ENCODE results near the gene AMPH. TPM values are rescaled to one million over a fixed set of nuclear protein-coding genes. Genes with fewer than 3 reads are reported as not detected.

The AMPH gene
- total RNA-seq, 4 donors from 2014 or later = 2.3 to 14.7 (median 7.2) TPM

GRCh38 chr7:38482521-38482920, 148.7 kb downstream of the AMPH start:
- no peak for ATAC-seq
- no peak overlapping the region for H3K4me3 ChIP-seq
- H3K27me3 ChIP-seq = no peaks in the 10 kb centered on the region
- TF ChIP-seq EP300 (IDR thresholded peaks at IDR 0.05) = no peak
- no peak for TF ChIP-seq POLR2AphosphoS5 (IDR thresholded peaks at IDR 0.05)
- TF ChIP-seq CTCF (IDR thresholded peaks at IDR 0.05) = no peak
- no peak for TF ChIP-seq POLR2A (IDR thresholded peaks at IDR 0.05)
- 55 to 77% methylated on average over 1 of the region's 1 CpG for WGBS, 2 donors (ENCODE audit: low coverage in 1 of 2)
- H3K36me3 ChIP-seq = no peaks in the 10 kb centered on the region
- no peak overlapping the region for H3K27ac ChIP-seq
- H3K9me3 ChIP-seq = peaks cover 0 to 18% (median 0%) of the 10 kb centered on the region in 3 donors
- no peaks in the 10 kb centered on the region for H3K4me1 ChIP-seq

- no peaks in the 10 kb centered on the region for H3K36me3 ChIP-seq
- H3K4me3 ChIP-seq = no peak overlapping the region
- ATAC-seq = no peak
- 26 to 39% methylated on average over 2 of the region's 2 CpGs for WGBS, 2 donors (ENCODE audit: low coverage in 1 of 2)
- H3K9me3 ChIP-seq = peaks cover 0 to 18% (median 0%) of the 10 kb centered on the region in 3 donors
- no peak for TF ChIP-seq POLR2AphosphoS5 (IDR thresholded peaks at IDR 0.05)
- TF ChIP-seq EP300 (IDR thresholded peaks at IDR 0.05) = no peak
- TF ChIP-seq CTCF (IDR thresholded peaks at IDR 0.05) = no peak
- TF ChIP-seq POLR2A (IDR thresholded peaks at IDR 0.05) = no peak
- no peaks in the 10 kb centered on the region for H3K27me3 ChIP-seq
- H3K27ac ChIP-seq = no peak overlapping the region
- no peaks in the 10 kb centered on the region for H3K4me1 ChIP-seq
Measured at GRCh38 chr7:38481401-38481800, 149.8 kb downstream of the AMPH start.

DNA sequence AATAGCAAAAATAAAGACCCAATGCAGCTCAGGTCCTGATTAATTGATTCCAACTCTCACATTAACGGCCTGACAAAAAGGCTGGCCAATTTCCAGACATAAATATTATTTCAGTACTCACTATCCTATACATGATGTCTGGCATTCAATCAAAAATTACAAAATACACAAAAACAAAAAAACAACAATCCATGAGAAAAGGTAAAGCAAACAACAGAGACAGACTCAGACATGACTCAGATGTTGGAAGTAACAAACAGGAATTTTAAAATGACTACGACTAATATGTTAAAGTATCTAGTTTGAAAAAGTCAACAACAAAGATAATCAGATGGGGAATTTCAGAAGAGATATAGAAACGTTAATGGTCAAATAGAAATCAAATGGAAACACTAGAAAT, 152.8 kb downstream of the AMPH start:
- TF ChIP-seq POLR2A (IDR thresholded peaks at IDR 0.05) = no peak
- TF ChIP-seq POLR2AphosphoS5 (IDR thresholded peaks at IDR 0.05) = no peak
- TF ChIP-seq CTCF (IDR thresholded peaks at IDR 0.05) = no peak
- WGBS, 2 donors (ENCODE audit: low coverage in 1 of 2) = 38 to 64% methylated on average over 3 of the region's 3 CpGs

DNA sequence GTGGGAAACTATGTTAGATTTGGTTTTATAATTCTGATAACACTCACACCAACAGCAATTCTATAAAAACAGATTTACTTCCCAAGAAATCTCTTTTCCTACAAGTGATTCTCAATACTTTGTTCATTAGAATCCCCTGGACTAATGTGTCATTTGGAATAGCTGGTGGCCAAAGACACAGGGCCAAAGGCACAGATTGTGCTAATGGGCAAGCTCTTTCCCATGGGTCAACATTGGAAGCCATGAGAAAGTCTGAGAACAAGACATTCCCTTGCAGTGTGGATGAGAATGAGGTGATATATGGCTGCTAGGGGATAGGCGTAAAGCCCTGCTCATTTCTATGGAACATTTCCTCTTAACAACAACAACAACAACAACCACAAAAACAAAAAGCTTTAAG, 153.8 kb downstream of the AMPH start:
- 82 to 100% methylated on average over 1 of the region's 1 CpG for WGBS, 2 donors (ENCODE audit: low coverage in 1 of 2)
- Histone ChIP-seq H3K27me3 (no peaks in the 10 kb centered on the region), H3K4me1 (no peaks in the 10 kb centered on the region), H3K27ac (no peak overlapping the region), H3K36me3 (no peaks in the 10 kb centered on the region), H3K9me3 (no peaks in the 10 kb centered on the region), H3K4me3 (no peak overlapping the region)
- no peak for TF ChIP-seq CTCF (IDR thresholded peaks at IDR 0.05)
- no peak for TF ChIP-seq POLR2AphosphoS5 (IDR thresholded peaks at IDR 0.05)
- no peak for TF ChIP-seq POLR2A (IDR thresholded peaks at IDR 0.05)
- TF ChIP-seq EP300 (IDR thresholded peaks at IDR 0.05) = no peak
- peak; percentile 58 for ATAC-seq

More for the DNA sequence above, 152.8 kb downstream of the AMPH start:
- H3K9me3 ChIP-seq = peaks cover 0 to 8% (median 0%) of the 10 kb centered on the region in 3 donors
- H3K4me3 ChIP-seq = no peak overlapping the region
- H3K27ac ChIP-seq = no peak overlapping the region
- no peaks in the 10 kb centered on the region for H3K27me3 ChIP-seq
- no peaks in the 10 kb centered on the region for H3K4me1 ChIP-seq
- H3K36me3 ChIP-seq = no peaks in the 10 kb centered on the region
- ATAC-seq = no peak

DNA sequence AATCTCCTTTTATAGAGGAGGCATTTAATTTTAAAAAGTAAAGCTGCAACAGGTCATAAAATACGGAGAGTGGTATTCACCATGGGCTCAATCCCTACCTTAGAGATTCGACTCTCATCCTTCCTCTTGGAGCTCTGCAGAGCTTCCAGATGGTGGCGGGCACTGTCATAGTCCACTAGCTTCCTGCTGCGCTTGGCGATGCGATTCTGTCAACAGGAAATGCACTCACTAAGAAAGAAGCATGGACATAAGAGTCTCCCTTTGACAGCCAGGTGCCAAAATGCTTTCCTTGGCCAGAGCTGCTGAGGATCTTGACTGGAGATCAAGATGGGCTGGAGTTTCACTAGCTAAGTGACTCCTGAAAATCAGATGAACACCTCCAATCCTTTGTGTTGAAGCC, 154.4 kb downstream of the AMPH start:
- Histone ChIP-seq H3K4me1 (no peaks in the 10 kb centered on the region), H3K4me3 (no peak overlapping the region), H3K9me3 (no peaks in the 10 kb centered on the region), H3K36me3 (no peaks in the 10 kb centered on the region), H3K27me3 (no peaks in the 10 kb centered on the region), H3K27ac (no peak overlapping the region)
- TF ChIP-seq EP300 (IDR thresholded peaks at IDR 0.05) = no peak
- TF ChIP-seq POLR2AphosphoS5 (IDR thresholded peaks at IDR 0.05) = no peak
- TF ChIP-seq CTCF (IDR thresholded peaks at IDR 0.05) = no peak
- TF ChIP-seq POLR2A (IDR thresholded peaks at IDR 0.05) = no peak
- no peak for ATAC-seq
- 75 to 82% methylated on average over 3 to 6 of the region's 6 CpGs for WGBS, 2 donors (ENCODE audit: low coverage in 1 of 2)

All from gastroesophageal sphincter (tissue), 4 donors.